ENCODE measurements around the gene NANS. TPM values are rescaled to one million over a fixed set of nuclear protein-coding genes. Genes with fewer than 3 reads are reported as not detected.

The NANS gene
- total and polyA plus RNA-seq, 10 of the 15 experiments (the other 5 are each of a cell fraction or from before 2014, with no cell fraction given) = 21.0 to 126 (median 52.3) TPM

GRCh38 chr9:98080780-98081179 is 24.2 kb downstream of the NANS start (continued):
- TF ChIP-seq MEF2B (IDR thresholded peaks at IDR 0.05; ENCODE audit: partially characterized antibody, poor library complexity, severe bottlenecking) = no peak
- no peak for TF ChIP-seq BACH1 (IDR thresholded peaks at IDR 0.05; ENCODE audit: borderline replicate concordance)
- no peak for TF ChIP-seq ZBED1 (IDR thresholded peaks at IDR 0.05; ENCODE audit: borderline replicate concordance)

DNA sequence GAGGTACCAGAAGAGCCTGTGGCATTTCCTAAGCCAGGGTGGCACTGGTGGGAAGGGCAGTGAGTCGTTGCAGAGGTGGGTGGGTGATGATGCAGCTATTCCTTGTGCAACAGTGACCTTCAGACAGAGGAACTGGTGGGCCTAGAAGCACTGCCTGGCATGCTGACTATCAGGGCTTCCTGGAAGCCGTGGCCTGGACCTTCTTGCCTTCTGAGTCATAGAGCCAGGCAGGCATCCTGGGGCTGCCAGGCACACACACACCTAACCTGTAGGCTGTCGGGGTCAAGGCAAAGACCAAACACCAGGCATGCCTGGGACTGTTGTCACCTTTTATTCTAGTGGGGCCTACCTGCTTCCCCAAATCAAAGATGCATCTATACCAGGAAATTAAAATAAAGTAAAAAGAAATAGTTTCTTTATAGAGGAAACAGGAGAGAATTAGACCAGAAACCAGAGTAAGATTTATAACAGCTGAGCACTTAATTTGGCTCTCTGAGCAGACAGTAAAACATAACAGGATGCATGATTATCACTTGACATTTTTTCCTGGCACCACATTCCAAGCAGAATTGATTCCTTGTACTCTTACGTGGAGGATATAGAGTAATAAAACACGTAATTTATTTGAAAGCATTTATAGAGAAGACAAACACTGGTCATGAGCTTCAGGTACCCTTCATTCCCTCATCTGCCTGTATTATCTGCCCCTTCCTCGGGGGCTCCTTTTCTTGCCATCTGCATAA is 25.1 kb downstream of the NANS start:
- Histone ChIP-seq H2AFZ (ENCODE audit: control insufficient read depth, low read depth, low read length) (no peak overlapping the region), H3K27me3 (replicated peaks in 1 of 2; ENCODE audit: control insufficient read depth in 2 of 2, insufficient read depth in 2 of 2, low read length in 1 of 2) (no peaks in the 10 kb centered on the region), H3K9ac (ENCODE audit: control insufficient read depth, insufficient read depth, low read length) (no peak overlapping the region), H3K4me3 (no peak overlapping the region), H3K36me3 (ENCODE audit: control insufficient read depth in 2 of 2, insufficient read depth in 2 of 2, low read length in 1 of 2) (peaks cover 24 to 45% of the 10 kb centered on the region in 2 experiments), H3K9me3 (replicated peaks; ENCODE audit: control insufficient read depth, insufficient read depth, low read length) (no peaks in the 10 kb centered on the region), H3K4me2 (ENCODE audit: control insufficient read depth, insufficient read depth) (no peak overlapping the region), H3K4me1 (ENCODE audit: control insufficient read depth, insufficient read depth, low read length) (no peaks in the 10 kb centered on the region), H3K27ac (ENCODE audit: control insufficient read depth, insufficient read depth) (no peak overlapping the region), H3K79me2 (ENCODE audit: control insufficient read depth, insufficient read depth, low read length) (no peaks in the 10 kb centered on the region), H4K20me1 (ENCODE audit: control insufficient read depth, insufficient read depth) (no peaks in the 10 kb centered on the region)
- RAD21 ChIA-PET (ENCODE audit: unreplicated experiment) = no interaction called here
- no TSS peak for BruUV-seq (replicated peaks)
- FAIRE-seq (no peak), ATAC-seq (no peak), DNase-seq (ENCODE audit: low read depth, low spot score) (no peak)
- in situ Hi-C loops (cut with MboI) (no loop called here), intact Hi-C loops (cut with micrococcal nuclease; ENCODE audit: unreplicated experiment) (no loop called here)
- SMC1A ChIA-PET (ENCODE audit: uncharacterized antibody, unreplicated experiment) = interaction anchor here (0.7 to 1.5 kb wide), 2 partner anchors 16 to 27 kb away, joined by 3 read pairs; no protein-coding TSS in a partner anchor
- POLR2A ChIA-PET = interaction anchor here (0.7 kb wide), 1 partner anchor 159 kb away, joined by 8 read pairs; the partner anchor contains the start of gene TRMO
- CTCF ChIA-PET = interaction anchor here (1.5 kb wide), 1 partner anchor 42 kb away, joined by 4 read pairs; no protein-coding TSS in a partner anchor
- 64% methylated on average over 6 of the region's 6 CpGs for WGBS (ENCODE audit: insufficient coverage, insufficient replicate concordance, low lambda C conversion rate, missing lambda C conversion rate)
- no peak for TF ChIP-seq NRF1 (conservative IDR thresholded peaks at IDR 0.05; ENCODE audit: low read depth, low read length)
- TF ChIP-seq SMAD1 (IDR thresholded peaks at IDR 0.05; ENCODE audit: low read depth, partially characterized antibody) = no peak
- TF ChIP-seq, protein P1, sequence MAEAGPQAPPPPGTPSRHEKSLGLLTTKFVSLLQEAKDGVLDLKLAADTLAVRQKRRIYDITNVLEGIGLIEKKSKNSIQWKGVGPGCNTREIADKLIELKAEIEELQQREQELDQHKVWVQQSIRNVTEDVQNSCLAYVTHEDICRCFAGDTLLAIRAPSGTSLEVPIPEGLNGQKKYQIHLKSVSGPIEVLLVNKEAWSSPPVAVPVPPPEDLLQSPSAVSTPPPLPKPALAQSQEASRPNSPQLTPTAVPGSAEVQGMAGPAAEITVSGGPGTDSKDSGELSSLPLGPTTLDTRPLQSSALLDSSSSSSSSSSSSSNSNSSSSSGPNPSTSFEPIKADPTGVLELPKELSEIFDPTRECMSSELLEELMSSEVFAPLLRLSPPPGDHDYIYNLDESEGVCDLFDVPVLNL (IDR thresholded peaks at IDR 0.05; ENCODE audit: low read depth, low read length) = no peak
- no peak for TF ChIP-seq CBX5 (IDR thresholded peaks at IDR 0.05; ENCODE audit: low read depth)
- no peak for TF ChIP-seq NR2C2 (IDR thresholded peaks at IDR 0.05; ENCODE audit: borderline replicate concordance, control insufficient read depth, insufficient read length, low read depth)

All from GM12878 (cell line).